Ishikawa (cell line): ENCODE measurements around the gene SNX4.

Experiments
- CEBPB ChIP-seq: IDR thresholded peaks from 2 replicates; pipeline ENCODE4 v1.6.1; 2012
- CREB1 ChIP-seq: IDR thresholded peaks from 2 replicates; pipeline ENCODE4 v1.6.1; 2012; ENCODE audit warnings: low read depth
- EP300 ChIP-seq: IDR thresholded peaks from 2 replicates; pipeline ENCODE4 v1.6.1; 2012; ENCODE audit warnings: borderline replicate concordance
- FOXM1 ChIP-seq: IDR thresholded peaks from 2 replicates; pipeline ENCODE4 v1.6.1; 2012; ENCODE audit warnings: low read depth, borderline replicate concordance
- RAD21 ChIP-seq: IDR thresholded peaks from 2 replicates; pipeline ENCODE4 v1.6.1; 2012; ENCODE audit warnings: low read depth
- TAF1 ChIP-seq: IDR thresholded peaks from 2 replicates; pipeline ENCODE4 v1.6.1; 2012; ENCODE audit warnings: low read depth, mild to moderate bottlenecking
- YY1 ChIP-seq: IDR thresholded peaks from 2 replicates; pipeline ENCODE4 v1.6.1; 2012; ENCODE audit warnings: low read depth
- ZBTB7A ChIP-seq: IDR thresholded peaks from 2 replicates; pipeline ENCODE4 v1.6.1; 2012; ENCODE audit warnings: low read depth
- TF ChIP-seq, protein P1 (sequence below): IDR thresholded peaks from 2 replicates; pipeline ENCODE4 v1.6.1; 2012
- TF ChIP-seq, protein P2 (sequence below): IDR thresholded peaks from 2 replicates; pipeline ENCODE4 v1.6.1; 2012; ENCODE audit warnings: low read depth, mild to moderate bottlenecking

GRCh38 chr3:125519678-125520562 is at the start of gene SNX4:
- TF ChIP-seq ZBTB7A = peak; percentile 64
- TF ChIP-seq, protein P1, sequence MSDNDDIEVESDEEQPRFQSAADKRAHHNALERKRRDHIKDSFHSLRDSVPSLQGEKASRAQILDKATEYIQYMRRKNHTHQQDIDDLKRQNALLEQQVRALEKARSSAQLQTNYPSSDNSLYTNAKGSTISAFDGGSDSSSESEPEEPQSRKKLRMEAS = peak; percentile 28; the same call in 1 of the 2 replicates
- TF ChIP-seq CEBPB = no peak
- TF ChIP-seq YY1 = peak; percentile 69
- TF ChIP-seq, protein P2, sequence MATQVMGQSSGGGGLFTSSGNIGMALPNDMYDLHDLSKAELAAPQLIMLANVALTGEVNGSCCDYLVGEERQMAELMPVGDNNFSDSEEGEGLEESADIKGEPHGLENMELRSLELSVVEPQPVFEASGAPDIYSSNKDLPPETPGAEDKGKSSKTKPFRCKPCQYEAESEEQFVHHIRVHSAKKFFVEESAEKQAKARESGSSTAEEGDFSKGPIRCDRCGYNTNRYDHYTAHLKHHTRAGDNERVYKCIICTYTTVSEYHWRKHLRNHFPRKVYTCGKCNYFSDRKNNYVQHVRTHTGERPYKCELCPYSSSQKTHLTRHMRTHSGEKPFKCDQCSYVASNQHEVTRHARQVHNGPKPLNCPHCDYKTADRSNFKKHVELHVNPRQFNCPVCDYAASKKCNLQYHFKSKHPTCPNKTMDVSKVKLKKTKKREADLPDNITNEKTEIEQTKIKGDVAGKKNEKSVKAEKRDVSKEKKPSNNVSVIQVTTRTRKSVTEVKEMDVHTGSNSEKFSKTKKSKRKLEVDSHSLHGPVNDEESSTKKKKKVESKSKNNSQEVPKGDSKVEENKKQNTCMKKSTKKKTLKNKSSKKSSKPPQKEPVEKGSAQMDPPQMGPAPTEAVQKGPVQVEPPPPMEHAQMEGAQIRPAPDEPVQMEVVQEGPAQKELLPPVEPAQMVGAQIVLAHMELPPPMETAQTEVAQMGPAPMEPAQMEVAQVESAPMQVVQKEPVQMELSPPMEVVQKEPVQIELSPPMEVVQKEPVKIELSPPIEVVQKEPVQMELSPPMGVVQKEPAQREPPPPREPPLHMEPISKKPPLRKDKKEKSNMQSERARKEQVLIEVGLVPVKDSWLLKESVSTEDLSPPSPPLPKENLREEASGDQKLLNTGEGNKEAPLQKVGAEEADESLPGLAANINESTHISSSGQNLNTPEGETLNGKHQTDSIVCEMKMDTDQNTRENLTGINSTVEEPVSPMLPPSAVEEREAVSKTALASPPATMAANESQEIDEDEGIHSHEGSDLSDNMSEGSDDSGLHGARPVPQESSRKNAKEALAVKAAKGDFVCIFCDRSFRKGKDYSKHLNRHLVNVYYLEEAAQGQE = no peak
- TF ChIP-seq TAF1 = peak; percentile 68
- TF ChIP-seq EP300 = peak; percentile 25; the same call in 1 of the 2 replicates
- no peak for TF ChIP-seq FOXM1
- TF ChIP-seq RAD21 = no peak
- TF ChIP-seq CREB1 = no peak
